ENCODE results near the gene PDE12. TPM values are rescaled to one million over a fixed set of nuclear protein-coding genes. Genes with fewer than 3 reads are reported as not detected.

Gene PDE12
- total and polyA plus RNA-seq, 2 of the 8 experiments (the other 6 are each of a cell fraction or from before 2014, with no cell fraction given), result 9.0 to 12.1 TPM

DNA sequence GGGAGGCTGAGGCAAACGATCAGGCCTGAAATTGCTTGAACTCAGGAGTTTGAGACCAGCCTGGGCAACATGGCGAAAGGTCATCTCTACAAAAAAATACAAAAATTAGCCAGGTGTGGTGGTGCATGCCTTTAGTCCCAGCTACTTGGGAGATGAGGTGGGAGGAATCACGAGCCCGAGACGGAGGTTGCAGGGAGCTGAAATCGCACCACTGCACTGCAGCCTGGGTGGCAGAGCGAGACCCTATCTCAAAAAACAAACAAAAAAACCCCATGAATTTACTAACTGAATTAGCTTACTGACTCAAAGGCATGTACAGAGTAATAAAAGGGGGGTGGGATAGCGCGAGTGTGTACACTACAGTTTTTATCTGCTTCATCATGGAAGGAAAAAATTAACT lies 21.7 kb downstream of the PDE12 start:
- WGBS, 2 experiments (ENCODE audit: extremely low coverage in 1 of 2, insufficient coverage in 1 of 2, insufficient read length in 1 of 2, insufficient replicate concordance in 2 of 2, low coverage in 1 of 2, low lambda C conversion rate in 2 of 2, missing lambda C conversion rate in 1 of 2), result 94% methylated on average over 9 of the region's 9 CpGs; no CpG with 5 or more reads in 1 of the 2 experiments
- no peak overlapping the region for H2BK120ac ChIP-seq (replicated peaks; ENCODE audit: low read depth, low read length)
- no peak overlapping the region for H4K8ac ChIP-seq (ENCODE audit: extremely low read depth, insufficient read depth, low read length)
- no peaks in the 10 kb centered on the region; the same call in 1 of the 2 replicates for H3K79me1 ChIP-seq (ENCODE audit: low read depth, low read length)
- no peak overlapping the region for H2AFZ ChIP-seq (ENCODE audit: low read length)
- H4K91ac ChIP-seq (replicated peaks; ENCODE audit: insufficient read length, low read length), result no peak overlapping the region
- no peak overlapping the region for H2BK15ac ChIP-seq (ENCODE audit: low read length)
- H3K36me3 ChIP-seq (ENCODE audit: control insufficient read depth in 2 of 4, insufficient read depth in 4 of 4, low read length in 3 of 4), result peaks cover 0 to 76% (median 26%) of the 10 kb centered on the region in 4 experiments; a peak in 6 of 8 replicates
- ChIA-PET POLR2A (ENCODE audit: partially characterized antibody) (interaction anchor here (1.8 to 3.8 kb wide), 2 partner anchors 12 to 16 kb away, joined by 8 to 15 read pairs; no protein-coding TSS in a partner anchor), CTCF (ENCODE audit: partially characterized antibody) (interaction anchor here (0.9 to 1.4 kb wide), 2 partner anchors 21 to 278 kb away, joined by 3 to 4 read pairs; no protein-coding TSS in a partner anchor)
- DNase-seq (ENCODE audit: low read depth in 1 of 2, low spot score in 2 of 2) (no peak), FAIRE-seq (no peak)
- H3K23me2 ChIP-seq (ENCODE audit: low read depth, low read length), result no peaks in the 10 kb centered on the region
- H3K18ac ChIP-seq (ENCODE audit: extremely low read depth, low read length), result no peak overlapping the region
- H3K56ac ChIP-seq (replicated peaks; ENCODE audit: insufficient read length, low read depth, low read length), result no peak overlapping the region
- H3K27me3 ChIP-seq (replicated peaks in 1 of 4; ENCODE audit: control insufficient read depth in 3 of 4, extremely low read depth in 1 of 4, insufficient read depth in 3 of 4, low read length in 3 of 4), result no peaks in the 10 kb centered on the region
- no peak overlapping the region for H3K14ac ChIP-seq (ENCODE audit: insufficient read length)
- H2AK5ac ChIP-seq (ENCODE audit: low read depth, low read length), result no peak overlapping the region
- no peak overlapping the region for H2BK20ac ChIP-seq (ENCODE audit: low read length)
- no peak overlapping the region for H2BK5ac ChIP-seq (ENCODE audit: low read depth, low read length)
- H2BK12ac ChIP-seq (ENCODE audit: low read depth, low read length), result no peak overlapping the region
- H3K4me3 ChIP-seq (ENCODE audit: extremely low read depth in 1 of 4, insufficient read depth in 2 of 4, low read depth in 3 of 4, low read length in 4 of 4), result no peak overlapping the region
- no peak overlapping the region for H3K4ac ChIP-seq (replicated peaks; ENCODE audit: insufficient read length, low read depth, low read length)
- no peak overlapping the region for H3K4me2 ChIP-seq (ENCODE audit: insufficient read depth in 1 of 2, low read depth in 2 of 2, low read length in 2 of 2)
- H3K9ac ChIP-seq (replicated peaks in 1 of 4; ENCODE audit: extremely low read depth in 1 of 4, low read depth in 3 of 4, low read length in 3 of 4), result no peak overlapping the region
- no peak overlapping the region for H3K23ac ChIP-seq (ENCODE audit: insufficient read length)
- no peaks in the 10 kb centered on the region for H3K4me1 ChIP-seq (replicated peaks in 1 of 4; ENCODE audit: control insufficient read depth in 3 of 4, insufficient read depth in 4 of 4, low read length in 3 of 4)
- H4K20me1 ChIP-seq (replicated peaks in 1 of 2; ENCODE audit: control insufficient read depth in 1 of 2, insufficient read depth in 2 of 2, low read length in 2 of 2), result peaks cover 0 to 3% of the 10 kb centered on the region in 2 experiments
- peaks cover 0 to 24% of the 10 kb centered on the region in 2 experiments; a peak in 2 of 4 replicates for H3K79me2 ChIP-seq (ENCODE audit: control insufficient read depth in 1 of 2, insufficient read depth in 2 of 2, low read length in 2 of 2)
- no peak overlapping the region for H4K5ac ChIP-seq (ENCODE audit: insufficient read length, low read depth, low read length)
- no peak overlapping the region for H3K27ac ChIP-seq (ENCODE audit: low read depth, low read length)
- H3K9me3 ChIP-seq (ENCODE audit: insufficient read depth in 2 of 2, low read depth in 1 of 2, low read length in 1 of 2), result no peaks in the 10 kb centered on the region
- TF ChIP-seq, protein P1, sequence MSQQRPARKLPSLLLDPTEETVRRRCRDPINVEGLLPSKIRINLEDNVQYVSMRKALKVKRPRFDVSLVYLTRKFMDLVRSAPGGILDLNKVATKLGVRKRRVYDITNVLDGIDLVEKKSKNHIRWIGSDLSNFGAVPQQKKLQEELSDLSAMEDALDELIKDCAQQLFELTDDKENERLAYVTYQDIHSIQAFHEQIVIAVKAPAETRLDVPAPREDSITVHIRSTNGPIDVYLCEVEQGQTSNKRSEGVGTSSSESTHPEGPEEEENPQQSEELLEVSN (IDR thresholded peaks at IDR 0.05), result no peak
- no peak for TF ChIP-seq SP2 (IDR thresholded peaks at IDR 0.05; ENCODE audit: low read length)
- TF ChIP-seq RAD21 (IDR thresholded peaks at IDR 0.05 in 1 of 2, conservative IDR thresholded peaks at IDR 0.05 in 1 of 2; ENCODE audit: low read depth in 2 of 2, low read length in 2 of 2), result no peak
- TF ChIP-seq BCL11A (IDR thresholded peaks at IDR 0.05; ENCODE audit: low read depth in 2 of 2, low read length in 2 of 2), result no peak
- TF ChIP-seq ASH2L (IDR thresholded peaks at IDR 0.05; ENCODE audit: low read length), result no peak
- no peak for TF ChIP-seq BRCA1 (IDR thresholded peaks at IDR 0.05; ENCODE audit: low read depth, low read length)
- no peak for TF ChIP-seq EGR1 (IDR thresholded peaks at IDR 0.05; ENCODE audit: borderline replicate concordance, low read depth, low read length)
- no peak for TF ChIP-seq CHD1 (IDR thresholded peaks at IDR 0.05; ENCODE audit: low read depth, low read length)
- no peak for TF ChIP-seq EZH2 (IDR thresholded peaks at IDR 0.05; ENCODE audit: low read depth, low read length, severe bottlenecking)
- no peak for TF ChIP-seq CBX8 (IDR thresholded peaks at IDR 0.05; ENCODE audit: borderline replicate concordance, low read depth, low read length)
- no peak for TF ChIP-seq KDM5A (IDR thresholded peaks at IDR 0.05; ENCODE audit: low read length)
- no peak for TF ChIP-seq FOSL1 (IDR thresholded peaks at IDR 0.05; ENCODE audit: insufficient read depth, low read depth, low read length)
- no peak for TF ChIP-seq GTF2F1 (IDR thresholded peaks at IDR 0.05; ENCODE audit: borderline replicate concordance, low read depth, low read length)
- TF ChIP-seq TAF1 (IDR thresholded peaks at IDR 0.05; ENCODE audit: low read depth, low read length), result no peak

Measured in H1 (cell line).